HG03439 (cell line): ENCODE results near the gene FLT3LG.

Experiments used
- ATAC-seq: cut with Tn5 transposase; IDR thresholded peaks from one replicate; pipeline ENCODE4 v1.9.1; 2021; ENCODE audit warnings: mild to moderate bottlenecking, moderate library complexity; ENCODE audit not compliant: unreplicated experiment

FLT3LG gene, protein sequence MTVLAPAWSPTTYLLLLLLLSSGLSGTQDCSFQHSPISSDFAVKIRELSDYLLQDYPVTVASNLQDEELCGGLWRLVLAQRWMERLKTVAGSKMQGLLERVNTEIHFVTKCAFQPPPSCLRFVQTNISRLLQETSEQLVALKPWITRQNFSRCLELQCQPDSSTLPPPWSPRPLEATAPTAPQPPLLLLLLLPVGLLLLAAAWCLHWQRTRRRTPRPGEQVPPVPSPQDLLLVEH

GRCh38 chr19:49473868-49474541 lies at the start of gene FLT3LG:
Gene FLT3LG, plus strand, starts transcription at chr19:49474215. Its CDS starts 425 bp downstream, at chr19:49474640.
- peak; percentile 51 for ATAC-seq

GRCh38 chr19:49425178-49425577 lies 48.8 kb upstream of the FLT3LG start, which contains the start of gene GFY:
Gene GFY, plus strand, starts transcription at chr19:49425388. Its CDS starts 1,043 bp downstream, at chr19:49426431.
- no peak for ATAC-seq

DNA sequence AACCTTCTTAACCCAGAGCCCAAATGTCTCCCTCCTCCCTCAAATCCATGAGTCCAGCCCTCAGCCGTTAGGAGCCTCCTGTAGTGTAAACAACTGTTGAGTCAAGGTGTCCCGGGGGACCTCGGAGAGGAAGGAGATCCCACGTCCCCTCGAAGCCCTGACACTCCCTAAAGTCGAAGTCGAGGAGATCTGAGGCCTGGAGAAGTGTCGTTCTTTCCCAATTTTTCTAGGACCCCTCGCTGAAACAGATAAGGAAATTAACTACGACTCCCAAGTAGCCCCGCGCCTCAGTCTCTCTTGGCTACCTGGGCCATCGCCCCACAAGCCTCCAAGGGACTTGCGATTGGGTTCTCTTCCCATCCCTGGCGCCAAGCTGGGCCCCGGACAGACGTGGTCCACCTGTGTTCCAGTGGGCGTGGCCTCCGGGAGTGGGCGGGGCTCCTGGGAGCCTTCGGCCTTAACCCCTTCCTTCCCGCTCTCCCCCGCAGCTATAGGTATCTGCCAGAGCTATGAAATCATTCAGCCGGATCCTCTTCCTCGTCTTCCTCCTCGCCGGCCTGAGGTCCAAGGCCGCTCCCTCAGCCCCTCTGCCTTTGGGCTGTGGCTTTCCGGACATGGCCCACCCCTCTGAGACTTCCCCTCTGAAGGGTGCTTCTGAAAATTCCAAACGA lies 48.0 kb upstream of the FLT3LG start:
- ATAC-seq = no peak

- no peak for ATAC-seq
Observed at GRCh38 chr19:49427339-49427738, 46.7 kb upstream of the FLT3LG start.

GRCh38 chr19:49427855-49428546 lies 46.0 kb upstream of the FLT3LG start:
- ATAC-seq = no peak

- ATAC-seq = no peak
Observed at GRCh38 chr19:49428547-49429451, 45.2 kb upstream of the FLT3LG start.

DNA sequence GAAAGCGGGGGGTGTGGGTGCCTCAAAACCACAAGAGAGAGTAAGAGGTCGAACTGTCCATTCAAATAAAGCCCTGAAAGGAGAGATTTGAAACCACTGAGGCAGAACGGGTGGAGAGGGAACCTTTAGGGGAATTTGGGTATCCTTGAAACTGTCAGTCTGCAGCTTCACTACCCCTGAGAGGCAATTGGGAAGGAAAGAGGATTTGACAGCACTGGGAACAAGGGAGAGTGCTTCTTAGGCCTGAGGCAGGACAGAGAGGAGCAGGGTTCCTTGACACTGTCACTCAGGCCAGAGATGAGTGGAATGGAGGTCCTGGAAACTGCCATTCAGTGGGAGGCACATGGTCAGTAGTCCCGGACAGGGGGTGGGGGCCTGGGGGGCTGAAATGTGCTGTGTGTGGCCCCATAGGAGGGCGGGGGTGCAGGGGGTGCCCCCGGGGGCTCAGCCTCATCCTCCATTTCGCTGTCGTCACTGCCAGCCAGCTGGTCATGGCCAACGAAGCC lies 43.8 kb upstream of the FLT3LG start:
- ATAC-seq = no peak

DNA sequence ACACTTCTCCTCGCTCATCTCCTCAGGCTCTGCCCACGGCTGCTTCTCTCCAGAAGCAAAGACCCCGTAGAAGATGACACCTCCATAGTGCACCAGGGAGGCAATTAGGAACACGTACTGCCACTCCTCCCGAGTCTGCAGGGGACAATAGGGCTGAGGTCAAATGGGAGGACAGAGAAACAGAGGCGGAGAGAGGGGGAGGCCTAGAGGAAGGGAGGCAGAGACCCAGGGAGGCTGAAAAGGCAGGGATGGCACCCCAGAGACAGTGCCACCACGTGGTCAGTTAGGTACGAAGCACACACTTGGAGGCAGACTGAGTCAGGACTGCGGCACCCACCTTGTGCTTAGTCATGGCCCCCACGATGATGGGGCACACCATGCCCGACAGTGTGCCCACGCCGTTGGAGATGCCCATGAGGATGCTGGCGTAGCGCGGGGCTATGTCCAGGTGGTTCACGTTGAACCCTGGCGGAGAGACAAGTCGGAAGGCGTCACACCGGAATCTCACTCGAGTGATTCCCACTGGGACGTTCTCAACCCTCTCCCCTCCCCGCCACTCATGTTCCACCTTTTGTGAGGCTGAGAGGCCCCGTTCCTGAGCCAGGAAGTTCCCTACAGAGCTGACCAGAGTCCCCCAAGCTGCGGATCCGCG lies 43.2 kb upstream of the FLT3LG start:
- ATAC-seq = no peak

GRCh38 chr19:49431330-49431749 lies 42.7 kb upstream of the FLT3LG start:
- ATAC-seq = no peak

DNA sequence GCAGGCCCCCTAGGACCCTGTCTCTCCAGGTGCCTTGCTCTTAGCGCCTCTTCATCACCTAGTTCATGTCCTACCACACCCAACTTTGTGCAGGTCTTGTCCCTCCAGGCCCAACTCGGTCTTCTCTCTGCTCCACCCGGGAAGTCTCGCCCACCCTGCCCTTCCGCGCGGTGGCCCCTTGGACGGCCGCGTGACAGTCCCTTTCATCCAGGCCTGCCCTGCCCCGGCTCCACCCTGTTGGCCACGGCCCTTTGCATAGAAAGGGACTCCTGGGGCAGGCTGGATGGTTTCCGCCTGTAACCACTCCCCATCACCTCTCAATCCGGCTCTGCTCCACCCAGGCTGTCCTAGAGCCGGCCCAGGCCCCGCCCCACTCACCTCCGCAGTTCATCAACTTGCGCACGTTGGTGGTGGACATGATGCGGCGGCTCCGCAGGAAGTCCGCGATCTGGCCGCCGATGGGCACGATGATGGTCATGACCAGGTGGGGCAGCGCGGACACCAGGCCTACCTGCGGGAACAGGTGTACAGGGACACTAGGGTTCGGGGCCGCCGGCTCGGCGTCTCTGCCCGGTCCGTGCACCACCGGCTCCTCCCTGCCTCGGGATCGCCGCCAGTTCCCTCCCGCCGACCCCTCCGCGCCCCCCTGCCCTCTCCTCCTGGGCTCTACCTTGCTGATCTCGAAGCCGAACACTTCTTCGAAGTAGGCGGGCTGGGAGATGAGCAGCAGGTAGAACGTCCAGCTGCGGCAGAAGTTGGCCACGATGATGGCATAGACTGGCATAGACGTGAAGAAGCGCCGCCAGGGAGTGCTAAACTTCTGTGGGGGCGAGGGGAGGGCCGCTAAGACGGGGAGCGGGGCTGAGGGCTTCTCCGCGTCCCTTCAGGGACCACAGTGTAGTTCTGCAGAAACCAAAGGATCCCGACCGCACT lies 41.6 kb upstream of the FLT3LG start:
- ATAC-seq = no peak

- ATAC-seq = no peak
Observed at GRCh38 chr19:49433240-49433901, 40.6 kb upstream of the FLT3LG start.

DNA sequence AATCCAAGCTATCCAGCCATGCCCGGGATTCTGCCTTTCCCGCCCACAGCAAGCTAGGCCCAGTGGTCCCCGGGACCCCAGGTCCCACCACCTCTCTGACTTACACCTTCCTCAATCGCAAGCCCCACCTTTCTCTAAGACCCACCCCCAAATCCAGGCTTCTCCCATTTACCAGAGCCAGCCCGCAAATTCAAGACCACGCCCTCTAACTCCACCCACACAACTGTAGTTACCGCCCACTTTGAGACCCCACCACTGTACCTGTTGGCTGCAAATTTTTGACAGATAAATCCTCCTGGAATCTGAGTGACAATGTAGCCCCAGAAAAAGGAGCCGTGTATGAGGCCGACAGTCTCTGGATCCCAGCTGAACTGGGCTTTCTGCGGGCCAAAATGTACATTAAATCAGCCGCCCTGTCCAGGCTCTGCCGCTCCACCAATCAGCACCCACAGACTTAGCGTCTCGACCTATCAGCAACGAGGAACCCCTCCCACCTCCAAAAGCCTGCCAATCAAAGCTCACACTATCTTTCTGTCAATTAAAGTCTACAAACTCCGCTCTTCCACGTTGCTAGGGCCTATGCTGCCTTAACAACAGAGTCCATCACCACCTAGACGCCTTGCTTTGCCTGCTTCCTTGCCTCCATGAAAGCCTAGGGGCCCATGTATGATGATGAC lies 39.0 kb upstream of the FLT3LG start:
- no peak for ATAC-seq

DNA sequence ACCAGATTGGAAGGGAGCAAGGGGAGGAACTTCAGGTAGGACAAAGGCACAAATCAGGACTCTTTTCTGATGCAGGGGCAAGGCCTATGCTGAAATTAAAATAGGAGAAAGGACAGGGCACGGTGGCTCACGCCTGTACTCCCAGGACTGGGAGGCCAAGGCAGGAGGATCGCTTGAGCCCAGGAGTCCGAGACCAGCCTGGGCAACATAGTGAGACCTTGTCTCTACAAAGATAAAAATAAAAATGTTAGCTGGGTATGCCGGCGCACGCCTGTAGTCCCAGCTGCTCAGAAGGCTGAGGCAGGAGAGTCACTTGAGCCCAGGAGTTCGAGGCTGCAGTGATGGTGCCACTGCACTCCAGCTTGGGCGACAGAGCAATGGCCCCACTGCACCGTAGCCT lies 38.3 kb upstream of the FLT3LG start:
- ATAC-seq = no peak

- ATAC-seq = no peak
Observed at GRCh38 chr19:49436381-49437017, 37.5 kb upstream of the FLT3LG start.

DNA sequence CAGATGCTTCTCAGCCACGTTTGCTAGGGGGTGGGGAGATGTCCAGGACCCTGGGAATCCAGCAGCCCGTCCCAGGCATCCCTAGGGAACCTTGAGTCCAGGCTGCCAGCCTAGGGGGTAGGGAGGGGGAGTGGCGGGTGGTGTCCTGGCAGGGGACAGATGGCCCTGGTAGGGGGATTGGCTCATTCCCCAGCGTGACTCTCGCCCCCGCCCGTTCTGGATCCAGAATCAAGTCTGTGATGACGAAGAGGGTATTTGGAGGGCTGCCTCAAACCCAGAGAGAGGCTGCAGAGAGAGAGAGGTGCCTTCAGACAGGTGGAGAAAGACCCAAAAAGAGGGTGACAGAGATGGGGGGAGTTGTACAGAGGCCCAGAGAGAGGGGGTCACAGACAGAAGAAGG lies 36.8 kb upstream of the FLT3LG start:
- no peak for ATAC-seq

- ATAC-seq = no peak
Observed at GRCh38 chr19:49438261-49438660, 35.8 kb upstream of the FLT3LG start.

- no peak for ATAC-seq
Observed at GRCh38 chr19:49439836-49440235, 34.2 kb upstream of the FLT3LG start.
